Measurements from ENCODE around the gene CALML5.

CALML5 gene, protein sequence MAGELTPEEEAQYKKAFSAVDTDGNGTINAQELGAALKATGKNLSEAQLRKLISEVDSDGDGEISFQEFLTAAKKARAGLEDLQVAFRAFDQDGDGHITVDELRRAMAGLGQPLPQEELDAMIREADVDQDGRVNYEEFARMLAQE

GRCh38 chr10:5499493-5500140, at the start of gene CALML5:
Gene CALML5 (minus strand): TSS chr10:5499570. CDS start chr10:5499438, 132 bp downstream.
- no peak for DNase-seq (ENCODE audit: low read depth)

GRCh38 chr10:5547931-5548660, 48.7 kb upstream of the CALML5 start:
- DNase-seq (ENCODE audit: low read depth): no peak

DNA sequence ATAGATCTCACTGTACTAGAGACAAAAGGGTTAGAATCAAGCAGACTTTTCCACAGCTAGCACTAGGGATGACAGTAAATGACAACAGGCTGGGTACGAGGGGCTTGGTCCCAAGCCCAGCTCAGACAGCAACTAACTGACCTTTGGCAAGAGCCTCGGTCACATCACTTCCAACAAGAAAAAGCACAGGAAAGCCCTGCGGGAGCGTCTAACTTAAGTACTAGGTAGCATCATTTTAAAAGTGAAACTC, 48.2 kb upstream of the CALML5 start:
- DNase-seq (ENCODE audit: low read depth): no peak

- no peak for DNase-seq (ENCODE audit: low read depth)
Measured at GRCh38 chr10:5546891-5547680, 47.7 kb upstream of the CALML5 start.

DNA sequence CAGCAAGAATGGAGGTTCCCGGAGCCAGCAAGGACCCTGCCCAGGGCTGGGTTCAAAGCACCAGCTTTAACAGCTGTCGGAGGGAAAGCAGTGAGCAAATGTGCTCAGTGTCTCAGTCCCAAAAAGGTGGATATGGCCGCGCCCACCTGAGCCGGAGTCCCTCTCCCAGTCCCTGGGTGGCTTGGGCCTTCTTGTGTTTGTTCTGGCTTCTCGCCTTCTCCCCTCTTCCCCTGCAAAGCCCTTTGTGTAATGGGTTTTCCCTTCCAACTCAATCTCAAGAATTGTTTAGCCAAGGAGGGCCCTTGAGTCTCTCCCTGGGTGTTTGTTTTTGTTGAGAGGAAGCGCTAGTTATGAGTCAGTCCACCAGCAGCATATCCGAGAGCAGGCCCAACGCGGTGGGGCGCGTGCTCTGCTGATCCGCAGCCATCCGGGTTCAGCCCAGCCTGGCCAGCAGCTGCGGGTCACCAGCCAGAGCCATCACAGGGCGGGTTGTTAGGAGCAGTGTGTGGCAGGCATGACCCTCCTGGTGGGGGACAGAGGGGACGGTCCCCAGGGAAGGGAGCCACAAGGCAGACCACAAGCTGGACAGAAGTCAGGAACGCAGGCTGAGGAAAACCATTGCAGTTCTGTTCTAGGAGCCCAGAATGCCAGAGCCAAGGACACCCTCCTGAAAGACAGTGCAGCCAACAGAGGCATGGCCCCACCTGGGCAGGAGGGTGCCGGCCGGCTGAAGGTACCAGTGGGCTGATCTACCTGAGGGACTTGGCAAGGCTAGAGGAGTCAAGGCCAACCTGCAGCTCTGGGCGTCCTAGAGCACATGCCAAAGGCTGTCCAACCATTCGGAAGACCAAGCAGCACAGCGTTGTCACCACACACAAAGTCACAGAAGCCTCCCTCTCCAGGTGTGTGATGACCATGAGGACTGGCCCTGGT, 46.7 kb upstream of the CALML5 start:
- no peak for DNase-seq (ENCODE audit: low read depth)

DNA sequence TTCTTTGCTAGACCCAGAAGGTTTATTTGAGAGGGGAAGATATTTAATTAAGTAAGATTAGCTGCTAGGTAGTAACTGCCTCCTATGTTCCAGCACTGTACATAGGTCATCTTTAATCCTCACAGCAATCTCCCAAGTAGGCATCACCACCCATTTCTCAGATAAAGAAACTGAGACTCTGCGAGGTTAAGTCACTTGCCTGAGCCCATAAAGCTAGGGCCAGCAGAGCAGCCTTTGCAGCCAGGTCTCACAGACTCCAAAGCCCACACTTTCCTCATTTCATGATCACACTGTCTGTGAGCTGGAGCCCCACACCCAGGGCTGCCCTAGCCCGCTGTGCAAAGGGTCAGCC, 46.0 kb upstream of the CALML5 start:
- DNase-seq (ENCODE audit: low read depth): no peak

GRCh38 chr10:5545011-5545410, 45.6 kb upstream of the CALML5 start:
- no peak for DNase-seq (ENCODE audit: low read depth)

- DNase-seq (ENCODE audit: low read depth): no peak
Measured at GRCh38 chr10:5544216-5544805, 44.9 kb upstream of the CALML5 start.

- DNase-seq (ENCODE audit: low read depth): no peak
Measured at GRCh38 chr10:5543623-5544022, 44.3 kb upstream of the CALML5 start.

GRCh38 chr10:5542100-5542499, 42.7 kb upstream of the CALML5 start:
- DNase-seq (ENCODE audit: low read depth): no peak

DNA sequence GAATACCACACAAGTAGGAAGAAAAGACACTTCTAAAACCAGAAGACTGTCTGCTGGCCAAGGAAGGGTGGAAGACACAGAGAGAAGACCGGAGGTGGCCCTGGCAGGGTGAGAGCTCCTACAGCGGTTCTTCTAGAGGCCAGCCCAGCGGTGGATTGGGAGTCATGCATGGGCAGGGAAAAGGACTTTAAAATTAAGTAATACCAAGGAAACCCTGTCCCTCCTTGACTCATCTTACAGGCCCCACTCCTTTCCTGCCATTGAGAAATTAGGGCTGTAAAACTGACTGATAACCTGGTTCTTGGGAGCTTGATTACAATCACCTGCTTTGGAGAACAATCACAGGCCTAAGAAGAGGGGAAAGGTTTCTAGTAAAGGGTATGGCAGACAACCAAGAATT, 41.5 kb upstream of the CALML5 start:
- no peak for DNase-seq (ENCODE audit: low read depth)

GRCh38 chr10:5540080-5540479, 40.7 kb upstream of the CALML5 start:
- no peak for DNase-seq (ENCODE audit: low read depth)

GRCh38 chr10:5538892-5539651, 39.7 kb upstream of the CALML5 start:
- DNase-seq (ENCODE audit: low read depth): no peak

- no peak for DNase-seq (ENCODE audit: low read depth)
Measured at GRCh38 chr10:5538446-5538845, 39.1 kb upstream of the CALML5 start.

GRCh38 chr10:5537684-5538083, 38.3 kb upstream of the CALML5 start:
- DNase-seq (ENCODE audit: low read depth): no peak

DNA sequence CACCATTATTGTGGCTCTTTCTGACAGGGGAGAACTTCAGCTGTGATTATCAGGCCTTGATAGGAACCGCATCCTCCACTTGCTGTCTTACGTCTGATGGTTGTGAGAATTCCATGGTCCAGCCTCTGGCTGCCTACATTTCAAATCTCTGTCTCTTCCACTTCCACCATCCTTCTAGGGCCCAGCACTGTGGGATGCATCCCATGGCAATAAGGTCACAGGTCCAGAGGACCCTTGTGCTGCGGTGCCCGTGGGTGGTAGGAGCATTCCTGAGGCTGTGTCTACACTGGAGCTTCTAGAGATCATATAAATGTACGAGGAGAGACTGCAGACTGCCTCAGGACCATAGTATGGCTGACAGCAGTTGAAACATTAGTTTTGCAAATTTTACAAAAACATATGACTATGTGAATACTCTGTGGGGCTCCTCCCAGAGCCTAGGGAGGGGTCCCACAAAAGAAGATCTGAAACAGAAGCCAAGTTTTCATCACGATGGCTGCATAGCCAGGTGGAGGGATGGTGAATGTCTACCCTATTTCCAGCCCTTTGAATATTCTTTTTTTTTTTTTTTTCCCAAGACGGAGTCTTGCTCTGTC, 37.2 kb upstream of the CALML5 start:
- no peak for DNase-seq (ENCODE audit: low read depth)

DNA sequence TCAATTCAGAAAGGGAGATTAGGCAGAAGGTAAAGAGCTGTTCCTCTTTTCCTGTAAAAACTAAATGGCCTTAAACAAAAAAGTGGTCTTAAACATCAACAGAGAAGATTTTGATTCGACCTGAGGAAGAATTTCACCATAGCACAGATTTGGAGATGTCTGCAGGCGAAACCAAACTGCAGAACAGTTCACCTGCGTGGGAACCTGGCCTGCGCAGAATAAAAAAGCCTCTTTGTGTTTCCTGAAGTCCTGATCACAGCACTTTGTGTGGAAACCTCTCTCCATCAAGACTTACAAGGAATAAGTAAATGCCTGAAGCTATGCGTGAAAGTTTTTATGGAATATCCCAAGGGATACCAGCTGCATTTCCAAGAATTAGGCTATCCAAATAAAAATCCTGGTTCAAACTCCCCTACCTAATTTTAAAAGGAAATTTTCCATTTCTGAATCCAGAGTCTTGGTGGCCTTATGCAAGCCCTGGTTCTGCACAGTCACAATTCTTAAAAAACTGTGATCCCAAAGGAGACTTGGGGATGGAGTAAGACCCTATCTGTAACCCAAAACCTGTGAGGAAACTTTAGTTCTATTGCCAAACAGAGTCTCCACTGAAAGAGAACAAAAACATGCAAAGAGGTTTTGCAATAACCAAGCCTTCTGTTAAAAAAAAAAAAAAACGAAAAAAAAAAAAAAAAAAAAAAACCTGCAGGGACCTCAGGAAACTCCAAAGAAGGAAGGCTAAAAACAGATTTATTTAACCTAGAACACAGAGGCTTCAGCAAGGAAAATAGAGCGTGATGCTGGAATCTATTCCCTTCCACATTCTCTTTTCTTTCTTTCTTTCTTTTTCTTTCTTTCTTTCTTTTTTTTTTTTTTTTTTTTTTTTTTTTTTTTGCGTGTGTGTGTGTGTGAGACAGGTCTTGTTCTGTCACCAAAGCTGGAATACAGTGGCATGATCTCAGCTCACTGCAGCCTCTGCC, 35.8 kb upstream of the CALML5 start:
- DNase-seq (ENCODE audit: low read depth): no peak

- DNase-seq (ENCODE audit: low read depth): no peak
Measured at GRCh38 chr10:5534051-5534821, 34.9 kb upstream of the CALML5 start.

All from activated T-cell treated with anti-CD3 and anti-CD28 coated beads for 24 hours (primary cell).